Vagina (tissue), 2 donors: ENCODE measurements around the gene KCNK5.

Experiments used
- POLR2A ChIP-seq, 2 donors: fragments of 450-650 bp; IDR thresholded peaks; one replicate each; pipeline ENCODE4 v1.6.1; 2017; ENCODE audit warnings: antibody characterized with exemption in 2 of 2, mild to moderate bottlenecking in 2 of 2, moderate library complexity in 2 of 2
- TF ChIP-seq, protein P1 (sequence below), 3 experiments: fragments of 450-650 bp in 2 of 3; fragments of 200-600 bp in 1 of 3; sonication (generic) in 1 of 3; IDR thresholded peaks; one replicate each; pipeline ENCODE4 v1.5.1; 2017 to 2019; ENCODE audit warnings: antibody characterized with exemption in 3 of 3, mild to moderate bottlenecking in 2 of 3, moderate library complexity in 2 of 3

GRCh38 chr6:39250507-39250906 is 21.2 kb upstream of the KCNK5 start:
- TF ChIP-seq, protein P1, sequence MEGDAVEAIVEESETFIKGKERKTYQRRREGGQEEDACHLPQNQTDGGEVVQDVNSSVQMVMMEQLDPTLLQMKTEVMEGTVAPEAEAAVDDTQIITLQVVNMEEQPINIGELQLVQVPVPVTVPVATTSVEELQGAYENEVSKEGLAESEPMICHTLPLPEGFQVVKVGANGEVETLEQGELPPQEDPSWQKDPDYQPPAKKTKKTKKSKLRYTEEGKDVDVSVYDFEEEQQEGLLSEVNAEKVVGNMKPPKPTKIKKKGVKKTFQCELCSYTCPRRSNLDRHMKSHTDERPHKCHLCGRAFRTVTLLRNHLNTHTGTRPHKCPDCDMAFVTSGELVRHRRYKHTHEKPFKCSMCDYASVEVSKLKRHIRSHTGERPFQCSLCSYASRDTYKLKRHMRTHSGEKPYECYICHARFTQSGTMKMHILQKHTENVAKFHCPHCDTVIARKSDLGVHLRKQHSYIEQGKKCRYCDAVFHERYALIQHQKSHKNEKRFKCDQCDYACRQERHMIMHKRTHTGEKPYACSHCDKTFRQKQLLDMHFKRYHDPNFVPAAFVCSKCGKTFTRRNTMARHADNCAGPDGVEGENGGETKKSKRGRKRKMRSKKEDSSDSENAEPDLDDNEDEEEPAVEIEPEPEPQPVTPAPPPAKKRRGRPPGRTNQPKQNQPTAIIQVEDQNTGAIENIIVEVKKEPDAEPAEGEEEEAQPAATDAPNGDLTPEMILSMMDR (IDR thresholded peaks at IDR 0.05) = no peak
- TF ChIP-seq POLR2A (IDR thresholded peaks at IDR 0.05) = no peak
